HG03159 (cell line): ENCODE results near the gene RBM47.

ENCODE experiments used
- ATAC-seq: cut with Tn5 transposase; IDR thresholded peaks from one replicate; pipeline ENCODE4 v1.9.1; 2021; ENCODE audit warnings: mild to moderate bottlenecking, moderate library complexity; ENCODE audit not compliant: unreplicated experiment

Gene RBM47

GRCh38 chr4:40502220-40502619 lies 127.4 kb downstream of the RBM47 start:
- ATAC-seq = no peak

GRCh38 chr4:40500781-40501180 lies 128.9 kb downstream of the RBM47 start:
- ATAC-seq = no peak

- no peak for ATAC-seq
Observed at GRCh38 chr4:40493160-40493559, 136.5 kb downstream of the RBM47 start.

GRCh38 chr4:40492691-40493090 lies 137.0 kb downstream of the RBM47 start:
- no peak for ATAC-seq

GRCh38 chr4:40490481-40490880 lies 139.2 kb downstream of the RBM47 start:
- ATAC-seq = no peak

- no peak for ATAC-seq
Observed at GRCh38 chr4:40489961-40490360, 139.7 kb downstream of the RBM47 start.

GRCh38 chr4:40486534-40486933 lies 143.1 kb downstream of the RBM47 start:
- no peak for ATAC-seq

GRCh38 chr4:40484346-40485090 lies 145.1 kb downstream of the RBM47 start:
- no peak for ATAC-seq

- ATAC-seq = no peak
Observed at GRCh38 chr4:40482985-40483647, 146.5 kb downstream of the RBM47 start.

GRCh38 chr4:40481977-40482376 lies 147.7 kb downstream of the RBM47 start:
- no peak for ATAC-seq

GRCh38 chr4:40480291-40480690 lies 149.4 kb downstream of the RBM47 start:
- no peak for ATAC-seq

GRCh38 chr4:40479378-40479777 lies 150.3 kb downstream of the RBM47 start:
- ATAC-seq = no peak

- no peak for ATAC-seq
Observed at GRCh38 chr4:40475609-40476008, 154.1 kb downstream of the RBM47 start.

- peak; percentile 74 for ATAC-seq
Observed at GRCh38 chr4:40473578-40474388, 155.9 kb downstream of the RBM47 start.

GRCh38 chr4:40471923-40472322 lies 157.7 kb downstream of the RBM47 start:
- ATAC-seq = no peak

GRCh38 chr4:40466789-40467188 lies 162.9 kb downstream of the RBM47 start:
- ATAC-seq = no peak

GRCh38 chr4:40462326-40462725 lies 167.3 kb downstream of the RBM47 start:
- ATAC-seq = peak; percentile 71

GRCh38 chr4:40461879-40462278 lies 167.8 kb downstream of the RBM47 start:
- no peak for ATAC-seq

GRCh38 chr4:40461062-40461461 lies 168.6 kb downstream of the RBM47 start:
- no peak for ATAC-seq

GRCh38 chr4:40458683-40459082 lies 171.0 kb downstream of the RBM47 start:
- no peak for ATAC-seq

GRCh38 chr4:40458109-40458508 lies 171.6 kb downstream of the RBM47 start:
- ATAC-seq = peak; percentile 37
